GM12801 (cell line): Measurements from ENCODE around the gene CCR5AS.

Experiments used
- TF ChIP-seq, protein P1 (sequence below): IDR thresholded peaks from one replicate; pipeline ENCODE4 v1.5.1; 2011; ENCODE audit warnings: control low read depth; ENCODE audit not compliant: insufficient read length; ENCODE audit errors: extremely low read depth

CCR5AS gene

GRCh38 chr3:46334741-46335478, 72.0 kb downstream of the CCR5AS start:
- TF ChIP-seq, protein P1, sequence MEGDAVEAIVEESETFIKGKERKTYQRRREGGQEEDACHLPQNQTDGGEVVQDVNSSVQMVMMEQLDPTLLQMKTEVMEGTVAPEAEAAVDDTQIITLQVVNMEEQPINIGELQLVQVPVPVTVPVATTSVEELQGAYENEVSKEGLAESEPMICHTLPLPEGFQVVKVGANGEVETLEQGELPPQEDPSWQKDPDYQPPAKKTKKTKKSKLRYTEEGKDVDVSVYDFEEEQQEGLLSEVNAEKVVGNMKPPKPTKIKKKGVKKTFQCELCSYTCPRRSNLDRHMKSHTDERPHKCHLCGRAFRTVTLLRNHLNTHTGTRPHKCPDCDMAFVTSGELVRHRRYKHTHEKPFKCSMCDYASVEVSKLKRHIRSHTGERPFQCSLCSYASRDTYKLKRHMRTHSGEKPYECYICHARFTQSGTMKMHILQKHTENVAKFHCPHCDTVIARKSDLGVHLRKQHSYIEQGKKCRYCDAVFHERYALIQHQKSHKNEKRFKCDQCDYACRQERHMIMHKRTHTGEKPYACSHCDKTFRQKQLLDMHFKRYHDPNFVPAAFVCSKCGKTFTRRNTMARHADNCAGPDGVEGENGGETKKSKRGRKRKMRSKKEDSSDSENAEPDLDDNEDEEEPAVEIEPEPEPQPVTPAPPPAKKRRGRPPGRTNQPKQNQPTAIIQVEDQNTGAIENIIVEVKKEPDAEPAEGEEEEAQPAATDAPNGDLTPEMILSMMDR = no peak

DNA sequence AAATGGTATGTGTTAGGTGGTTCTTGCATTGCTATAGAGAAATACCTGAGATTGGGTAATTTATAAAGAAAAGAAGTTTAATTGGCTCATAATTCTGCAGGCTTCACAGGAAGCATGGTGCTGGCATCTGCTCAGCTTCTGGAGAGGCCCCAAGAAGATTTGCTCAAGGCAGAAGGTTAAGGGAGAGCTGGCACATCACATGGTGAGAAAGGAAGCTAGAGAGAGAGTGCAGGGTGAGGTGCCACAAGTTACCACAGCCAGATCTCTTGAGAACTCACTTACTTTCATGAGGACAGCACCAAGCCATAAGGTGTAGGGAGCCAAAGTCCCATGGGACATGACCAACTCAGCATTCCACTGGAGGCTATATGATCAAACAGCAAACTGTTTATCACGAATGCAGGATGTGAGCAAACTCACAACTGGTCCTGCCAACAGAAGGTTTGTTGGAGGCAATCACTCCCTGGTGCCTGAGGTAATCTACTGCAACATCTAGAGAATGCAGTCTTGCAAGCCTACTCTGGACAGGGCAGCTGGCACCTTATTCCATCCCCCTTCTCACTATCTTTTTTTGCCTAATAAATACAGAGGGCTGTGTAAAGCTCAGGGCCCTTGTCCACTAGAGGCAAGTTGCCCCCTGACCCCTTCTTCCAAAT, 81.1 kb downstream of the CCR5AS start:
- TF ChIP-seq, protein P1 = no peak

GRCh38 chr3:46324036-46324435, 82.8 kb downstream of the CCR5AS start:
- TF ChIP-seq, protein P1 = no peak

GRCh38 chr3:46321461-46322104, 85.3 kb downstream of the CCR5AS start:
- TF ChIP-seq, protein P1 = no peak

DNA sequence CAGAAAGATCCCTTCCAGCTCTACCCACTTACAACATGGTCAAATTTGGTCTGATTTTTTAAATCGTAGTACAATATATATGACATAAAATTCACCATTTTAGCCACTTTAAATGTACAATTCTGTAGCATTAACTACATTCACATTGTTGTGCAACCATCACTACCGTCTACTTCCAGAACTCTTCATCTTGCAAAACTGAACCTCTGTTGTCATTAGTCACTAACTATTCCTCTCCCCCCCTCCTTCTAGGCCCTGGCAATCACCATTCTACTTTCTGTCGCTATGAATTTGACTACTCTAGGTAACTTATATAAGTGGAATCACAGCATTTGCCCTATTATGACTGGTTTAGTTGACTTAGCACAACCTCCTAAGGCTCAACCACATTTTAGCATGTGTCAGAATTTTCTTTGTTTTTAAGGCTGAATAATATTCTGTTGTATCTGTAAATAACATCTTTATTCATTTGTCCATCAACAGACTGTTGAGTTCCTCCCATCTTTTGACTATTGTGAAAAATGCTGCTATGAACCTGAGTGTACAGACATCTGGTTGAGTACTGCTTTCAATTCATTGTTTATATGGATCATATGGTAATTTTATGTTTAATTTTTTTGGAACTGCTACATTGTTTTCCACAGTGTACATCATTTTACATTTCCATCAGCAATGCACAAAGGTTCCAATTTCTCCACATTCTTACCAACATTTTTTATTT, 88.5 kb downstream of the CCR5AS start:
- TF ChIP-seq, protein P1 = no peak

DNA sequence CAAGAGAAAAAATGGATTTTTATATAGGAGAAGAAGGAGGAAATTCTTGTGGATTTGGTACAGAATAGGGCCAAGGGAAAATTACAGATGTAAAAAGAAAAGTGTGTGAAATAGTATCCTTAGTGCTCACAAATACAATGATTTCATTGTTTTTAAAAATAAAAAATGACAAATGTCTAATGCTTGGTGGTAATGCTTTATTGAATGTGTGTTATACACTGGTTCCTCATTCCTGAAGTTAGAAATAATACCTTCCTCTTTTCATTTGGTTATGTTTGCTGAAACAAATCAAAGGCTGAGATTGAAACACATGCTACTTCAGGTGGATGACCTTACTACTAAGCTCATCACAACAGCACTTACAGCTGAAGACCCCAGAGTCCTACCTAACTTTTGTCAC, 90.7 kb downstream of the CCR5AS start:
- TF ChIP-seq, protein P1 = no peak

GRCh38 chr3:46314517-46314916, 92.3 kb downstream of the CCR5AS start:
- TF ChIP-seq, protein P1 = no peak
